Endothelial cell of umbilical vein (primary cell): Measurements from ENCODE around the gene XPNPEP1. TPM values are rescaled to one million over a fixed set of nuclear protein-coding genes. Genes with fewer than 3 reads are reported as not detected.

Experiments used
- BruUV-seq: library from RNA; stranded (reverse); fragments of 400-500 nt; replicated peaks from 2 replicates; lab custom pipeline; 2021; lab: Mats Ljungman, UMichigan
- CTCF ChIA-PET: fragments of 300-600, 350-600 bp; sonication (Branson Sonifier 250); formaldehyde crosslinking; loops from one replicate; lab custom pipeline; 2021; ENCODE audit warnings: antibody characterized with exemption, inconsistent platforms; lab: Charles Lee
- POLR2A ChIA-PET: fragments of 300-600, 350-600 bp; sonication (Branson Sonifier 250); formaldehyde crosslinking; loops from one replicate; lab custom pipeline; 2021; ENCODE audit warnings: antibody characterized with exemption, inconsistent platforms; lab: Charles Lee
- DNase-seq: peaks from one replicate; pipeline ENCODE4 v3.0.0-alpha.2; 2011; ENCODE audit warnings: low read depth, low spot score
- FAIRE-seq: peaks from 2 replicates; lab custom pipeline; 2011; peaks lifted over from hg19 to GRCh38; lab: Jason Lieb, UNC
- H2AFZ ChIP-seq: 2 replicates; pipeline ENCODE4 v1.6.0; 2012; ENCODE audit warnings: low read depth, low read length, control low read depth, inconsistent platforms
- H3K27ac ChIP-seq: 2 replicates; pipeline ENCODE4 v1.5.1; 2011; ENCODE audit warnings: low read depth, mild to moderate bottlenecking, control low read depth, low read length, moderate library complexity; ENCODE audit not compliant: insufficient read depth
- H3K27me3 ChIP-seq, 2 experiments: 2 replicates each; pipeline versions ENCODE4 v1.6.0 to v1.6.1; 2011; ENCODE audit warnings: low read length in 2 of 2, mixed read lengths in 1 of 2; ENCODE audit not compliant: control insufficient read depth in 2 of 2, insufficient read depth in 2 of 2
- H3K36me3 ChIP-seq, 2 experiments: 2 replicates in 1 of 2; 3 replicates in 1 of 2; pipeline ENCODE4 v1.5.1; 2011; ENCODE audit warnings: low read length in 2 of 2, mild to moderate bottlenecking in 1 of 2, moderate library complexity in 1 of 2; ENCODE audit not compliant: control insufficient read depth in 2 of 2, insufficient read depth in 2 of 2; ENCODE audit errors: extremely low read depth in 1 of 2
- H3K4me1 ChIP-seq: 3 replicates; pipeline ENCODE4 v1.5.1; 2011; ENCODE audit warnings: mild to moderate bottlenecking, low read length; ENCODE audit not compliant: control insufficient read depth, insufficient read depth; ENCODE audit errors: extremely low read depth
- H3K4me2 ChIP-seq: 2 replicates; pipeline ENCODE4 v1.6.1; 2011; ENCODE audit warnings: low read length, control low read depth, mixed read lengths; ENCODE audit not compliant: insufficient read depth
- H3K4me3 ChIP-seq, 3 experiments: fragments of 200-600 bp in 1 of 3; sonication (generic), shearing (Covaris generic) in 1 of 3; replicated peaks in 1 of 3; 2 replicates each; pipeline ENCODE4 v1.5.1; 2011 to 2016; ENCODE audit warnings: control low read depth in 3 of 3, low read length in 3 of 3, mild to moderate bottlenecking in 2 of 3, inconsistent platforms in 1 of 3, low read depth in 1 of 3, moderate library complexity in 1 of 3; ENCODE audit not compliant: insufficient read depth in 1 of 3
- H3K79me2 ChIP-seq: 2 replicates; pipeline ENCODE4 v1.6.0; 2012; ENCODE audit warnings: low read length, inconsistent platforms; ENCODE audit not compliant: control insufficient read depth, insufficient read depth
- H3K9ac ChIP-seq: replicated peaks from 2 replicates; pipeline ENCODE3; 2011; ENCODE audit warnings: low read length, control low read depth; ENCODE audit not compliant: insufficient read depth; ENCODE audit errors: extremely low read depth
- H3K9me1 ChIP-seq: replicated peaks from 3 replicates; pipeline ENCODE4 v1.6.0; 2011; ENCODE audit warnings: mild to moderate bottlenecking, low read length; ENCODE audit not compliant: control insufficient read depth, insufficient read depth; ENCODE audit errors: extremely low read depth
- H3K9me3 ChIP-seq: replicated peaks from 2 replicates; pipeline ENCODE4 v1.5.1; 2012; ENCODE audit warnings: low read length, inconsistent platforms; ENCODE audit not compliant: control insufficient read depth, insufficient read depth
- H4K20me1 ChIP-seq: replicated peaks from 2 replicates; pipeline ENCODE3; 2011; ENCODE audit warnings: mild to moderate bottlenecking, low read length; ENCODE audit not compliant: control insufficient read depth, insufficient read depth; ENCODE audit errors: extremely low read depth
- CTCF ChIP-seq, 2 donors: IDR thresholded peaks; 1 replicate in 1 of 2; 2 replicates in 1 of 2; pipeline ENCODE4 v1.5.1; 2011; ENCODE audit warnings: low read length in 2 of 2, mild to moderate bottlenecking in 2 of 2, moderate library complexity in 2 of 2, control low read depth in 1 of 2, inconsistent platforms in 1 of 2, low read depth in 1 of 2; ENCODE audit not compliant: insufficient read depth in 1 of 2; ENCODE audit errors: extremely low read depth in 1 of 2
- JUN ChIP-seq: IDR thresholded peaks from 2 replicates; pipeline ENCODE4 v1.6.1; 2011; ENCODE audit warnings: borderline replicate concordance, low read depth; ENCODE audit not compliant: insufficient read length, insufficient read depth
- MYC ChIP-seq: IDR thresholded peaks from one replicate; pipeline ENCODE4 v1.6.1; 2011; ENCODE audit warnings: mild to moderate bottlenecking, low read depth, low read length
- POLR2AphosphoS5 ChIP-seq: IDR thresholded peaks from 2 replicates; pipeline ENCODE4 v1.6.1; 2012; ENCODE audit warnings: low read depth, mild to moderate bottlenecking, control low read depth, low read length, moderate library complexity; ENCODE audit not compliant: insufficient read depth
- dilution Hi-C: fragments of 300-500 bp; cut with MboI; formaldehyde crosslinking; loops from one replicate; pipeline ENCODE4 v1.15.0; 2019; ENCODE audit warnings: low sequenced_read_pairs; ENCODE audit not compliant: extremely low pct_ligation_motif_present
- intact Hi-C: fragments of 100-400 bp; cut with micrococcal nuclease; formaldehyde crosslinking; loops from one replicate; pipeline ENCODE4 v1.10.0; 2022
- polyA plus RNA-seq, 4 experiments: library from polyadenylated mRNA; depleted of rRNA in 3 of 4; stranded (reverse) in 3 of 4; unstranded in 1 of 4; fragments of >200 nt; gene quantifications; 2 replicates each; pipeline versions ENCODE4 v1.2.1 to v1.2.3, GENCODE V29; 2011 to 2012; ENCODE audit warnings: missing spikeins in 1 of 4
- total RNA-seq: library from RNA; stranded (reverse); gene quantifications from 2 replicates; pipeline ENCODE4 v1.2.3, GENCODE V29; 2021
- TF ChIP-seq, protein P1 (sequence below): IDR thresholded peaks from 2 replicates; pipeline ENCODE4 v1.6.1; 2011; ENCODE audit not compliant: insufficient read depth, insufficient read length

The XPNPEP1 gene
- total and polyA plus RNA-seq, 2 donors (not counting 3 experiments of a cell fraction or from before 2014, with no cell fraction given), result 81.1 to 245 TPM

DNA sequence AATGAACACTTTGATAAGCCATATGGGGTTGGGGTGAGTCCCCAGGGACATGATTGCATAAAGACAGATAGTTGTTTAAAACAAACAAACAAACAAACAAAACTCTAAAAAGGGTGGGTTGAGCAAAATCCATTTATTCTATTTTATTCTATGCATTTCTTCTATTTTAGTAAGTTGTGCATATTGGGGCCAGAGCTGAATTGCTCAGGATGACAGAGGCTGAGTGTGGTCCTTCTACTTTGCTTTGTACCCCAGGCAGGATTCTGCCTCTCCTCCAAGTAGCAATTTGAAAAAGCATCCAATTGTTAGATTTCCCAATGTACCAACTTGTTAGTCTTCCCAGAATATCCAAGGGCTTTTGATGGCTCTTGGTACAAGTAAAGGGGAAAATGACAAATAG lies 29.2 kb upstream of the XPNPEP1 start:
- intact Hi-C loops, result no loop called here
- POLR2A ChIA-PET, result no interaction called here
- CTCF ChIA-PET, result interaction anchor here (0.6 to 3.0 kb wide), 5 partner anchors 9 to 329 kb away, joined by 3 to 18 read pairs (median 4); no protein-coding TSS in a partner anchor

More for the DNA sequence above, 29.2 kb upstream of the XPNPEP1 start:
- H3K9ac ChIP-seq, result no peak overlapping the region
- dilution Hi-C loops, result no loop called here
- no peak overlapping the region for H3K27ac ChIP-seq
- no peaks in the 10 kb centered on the region for H3K36me3 ChIP-seq
- no peak overlapping the region for H2AFZ ChIP-seq
- DNase-seq (no peak), FAIRE-seq (no peak)
- peaks cover 0 to 2% of the 10 kb centered on the region in 2 experiments for H3K27me3 ChIP-seq
- TF ChIP-seq MYC (no peak), CTCF (IDR thresholded peaks at IDR 0.05; ENCODE audit: extremely low read depth in 1 of 2, insufficient read depth in 1 of 2, low read depth in 1 of 2, low read length in 2 of 2) (no peak), JUN (no peak), POLR2AphosphoS5 (no peak)
- TF ChIP-seq, protein P1, sequence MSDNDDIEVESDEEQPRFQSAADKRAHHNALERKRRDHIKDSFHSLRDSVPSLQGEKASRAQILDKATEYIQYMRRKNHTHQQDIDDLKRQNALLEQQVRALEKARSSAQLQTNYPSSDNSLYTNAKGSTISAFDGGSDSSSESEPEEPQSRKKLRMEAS, result no peak
- H3K9me3 ChIP-seq, result no peaks in the 10 kb centered on the region
- no peaks in the 10 kb centered on the region for H3K79me2 ChIP-seq
- no peaks in the 10 kb centered on the region for H3K4me1 ChIP-seq
- no peaks in the 10 kb centered on the region for H3K9me1 ChIP-seq
- no peaks in the 10 kb centered on the region for H4K20me1 ChIP-seq
- H3K4me3 ChIP-seq, result no peak overlapping the region
- BruUV-seq, result no TSS peak
- H3K4me2 ChIP-seq, result no peak overlapping the region
